ENCODE measurements around the gene FGF12. TPM values are rescaled to one million over a fixed set of nuclear protein-coding genes. Genes with fewer than 3 reads are reported as not detected.

FGF12 gene
- total RNA-seq, 1 experiment from 2014 or later = 9.7 TPM

- H3K27me3 Mint-ChIP-seq (ENCODE audit: unreplicated experiment) = no peaks in the 10 kb centered on the region
- no peak for DNase-seq
- H3K27ac Mint-ChIP-seq (ENCODE audit: unreplicated experiment) = no peak overlapping the region
- BruUV-seq (replicated peaks) = no TSS peak
- no peaks in the 10 kb centered on the region for H3K4me1 Mint-ChIP-seq (ENCODE audit: low read depth, unreplicated experiment)
- H3K36me3 Mint-ChIP-seq (ENCODE audit: insufficient read depth, unreplicated experiment) = no peaks in the 10 kb centered on the region
- H3K4me3 Mint-ChIP-seq (ENCODE audit: low read depth, unreplicated experiment) = no peak overlapping the region
- H3K9me3 Mint-ChIP-seq (ENCODE audit: low read depth, unreplicated experiment) = no peaks in the 10 kb centered on the region
- CTCF ChIA-PET = no interaction called here
- no peak for TF ChIP-seq CTCF (IDR thresholded peaks at IDR 0.05; ENCODE audit: unreplicated experiment)
- intact Hi-C loops (cut with micrococcal nuclease; ENCODE audit: unreplicated experiment) = no loop called here
Observed at GRCh38 chr3:192108820-192109219, 618.5 kb downstream of the FGF12 start.

- Mint-ChIP-seq H3K36me3 (ENCODE audit: insufficient read depth, unreplicated experiment) (no peaks in the 10 kb centered on the region), H3K9me3 (ENCODE audit: low read depth, unreplicated experiment) (no peaks in the 10 kb centered on the region), H3K27me3 (ENCODE audit: unreplicated experiment) (no peaks in the 10 kb centered on the region), H3K4me1 (ENCODE audit: low read depth, unreplicated experiment) (no peaks in the 10 kb centered on the region), H3K4me3 (ENCODE audit: low read depth, unreplicated experiment) (no peak overlapping the region), H3K27ac (ENCODE audit: unreplicated experiment) (no peak overlapping the region)
- CTCF ChIA-PET = no interaction called here
- BruUV-seq (replicated peaks) = no TSS peak
- no peak for DNase-seq
- no peak for TF ChIP-seq CTCF (IDR thresholded peaks at IDR 0.05; ENCODE audit: unreplicated experiment)
- intact Hi-C loops (cut with micrococcal nuclease; ENCODE audit: unreplicated experiment) = no loop called here
Observed at GRCh38 chr3:192106543-192106942, 620.8 kb downstream of the FGF12 start.

- DNase-seq = no peak
- Mint-ChIP-seq H3K36me3 (ENCODE audit: insufficient read depth, unreplicated experiment) (no peaks in the 10 kb centered on the region), H3K27ac (ENCODE audit: unreplicated experiment) (no peak overlapping the region), H3K27me3 (ENCODE audit: unreplicated experiment) (no peaks in the 10 kb centered on the region), H3K4me1 (ENCODE audit: low read depth, unreplicated experiment) (peaks cover 16% of the 10 kb centered on the region), H3K4me3 (ENCODE audit: low read depth, unreplicated experiment) (no peak overlapping the region), H3K9me3 (ENCODE audit: low read depth, unreplicated experiment) (no peaks in the 10 kb centered on the region)
- intact Hi-C loops (cut with micrococcal nuclease; ENCODE audit: unreplicated experiment) = no loop called here
- CTCF ChIA-PET = no interaction called here
- no peak for TF ChIP-seq CTCF (IDR thresholded peaks at IDR 0.05; ENCODE audit: unreplicated experiment)
- BruUV-seq (replicated peaks) = no TSS peak
Observed at GRCh38 chr3:192092388-192093005, 634.8 kb downstream of the FGF12 start.

GRCh38 chr3:192091831-192092230 lies 635.5 kb downstream of the FGF12 start:
- intact Hi-C loops (cut with micrococcal nuclease; ENCODE audit: unreplicated experiment) = no loop called here
- Mint-ChIP-seq H3K4me1 (ENCODE audit: low read depth, unreplicated experiment) (peaks cover 16% of the 10 kb centered on the region), H3K9me3 (ENCODE audit: low read depth, unreplicated experiment) (no peaks in the 10 kb centered on the region), H3K27me3 (ENCODE audit: unreplicated experiment) (no peaks in the 10 kb centered on the region), H3K27ac (ENCODE audit: unreplicated experiment) (no peak overlapping the region), H3K36me3 (ENCODE audit: insufficient read depth, unreplicated experiment) (no peaks in the 10 kb centered on the region), H3K4me3 (ENCODE audit: low read depth, unreplicated experiment) (no peak overlapping the region)
- no TSS peak for BruUV-seq (replicated peaks)
- no peak for TF ChIP-seq CTCF (IDR thresholded peaks at IDR 0.05; ENCODE audit: unreplicated experiment)
- CTCF ChIA-PET = no interaction called here
- no peak for DNase-seq

Measured in Calu3 (cell line).